GM18907 (cell line): ENCODE measurements around the gene GALNT17.

Experiments
- ATAC-seq: cut with Tn5 transposase; IDR thresholded peaks from one replicate; pipeline ENCODE4 v1.9.1; 2021; ENCODE audit warnings: mild to moderate bottlenecking, moderate library complexity; ENCODE audit not compliant: unreplicated experiment

Gene GALNT17

GRCh38 chr7:71278257-71278656 lies 146.3 kb downstream of the GALNT17 start:
- ATAC-seq, result no peak

GRCh38 chr7:71281261-71281660 lies 149.3 kb downstream of the GALNT17 start:
- no peak for ATAC-seq

GRCh38 chr7:71283802-71284201 lies 151.9 kb downstream of the GALNT17 start:
- no peak for ATAC-seq

- no peak for ATAC-seq
Measured at GRCh38 chr7:71285571-71286145, 153.7 kb downstream of the GALNT17 start.

GRCh38 chr7:71286336-71286735 lies 154.4 kb downstream of the GALNT17 start:
- ATAC-seq, result no peak

GRCh38 chr7:71286924-71287323 lies 155.0 kb downstream of the GALNT17 start:
- ATAC-seq, result no peak

GRCh38 chr7:71290452-71290851 lies 158.5 kb downstream of the GALNT17 start:
- ATAC-seq, result no peak

- no peak for ATAC-seq
Measured at GRCh38 chr7:71298378-71298777, 166.4 kb downstream of the GALNT17 start.

GRCh38 chr7:71300086-71300485 lies 168.1 kb downstream of the GALNT17 start:
- ATAC-seq, result no peak

- ATAC-seq, result no peak
Measured at GRCh38 chr7:71300603-71301002, 168.7 kb downstream of the GALNT17 start.

- no peak for ATAC-seq
Measured at GRCh38 chr7:71301167-71301566, 169.2 kb downstream of the GALNT17 start.

GRCh38 chr7:71303566-71303965 lies 171.6 kb downstream of the GALNT17 start:
- ATAC-seq, result no peak

- no peak for ATAC-seq
Measured at GRCh38 chr7:71308096-71308495, 176.2 kb downstream of the GALNT17 start.

- ATAC-seq, result no peak
Measured at GRCh38 chr7:71311576-71311975, 179.6 kb downstream of the GALNT17 start.

GRCh38 chr7:71312755-71313490 lies 181.0 kb downstream of the GALNT17 start:
- ATAC-seq, result no peak

- ATAC-seq, result no peak
Measured at GRCh38 chr7:71313553-71313952, 181.6 kb downstream of the GALNT17 start.

GRCh38 chr7:71320916-71321315 lies 189.0 kb downstream of the GALNT17 start:
- ATAC-seq, result no peak

GRCh38 chr7:71322201-71322600 lies 190.3 kb downstream of the GALNT17 start:
- ATAC-seq, result no peak

- ATAC-seq, result no peak
Measured at GRCh38 chr7:71323726-71324125, 191.8 kb downstream of the GALNT17 start.

GRCh38 chr7:71325151-71325550 lies 193.2 kb downstream of the GALNT17 start:
- ATAC-seq, result no peak

- no peak for ATAC-seq
Measured at GRCh38 chr7:71326595-71326994, 194.7 kb downstream of the GALNT17 start.

GRCh38 chr7:71327946-71328345 lies 196.0 kb downstream of the GALNT17 start:
- ATAC-seq, result no peak
